ENCODE data around the gene CORO2B. TPM values are rescaled to one million over a fixed set of nuclear protein-coding genes. Genes with fewer than 3 reads are reported as not detected.

The CORO2B gene
- total and polyA plus RNA-seq, 2 experiments from 2014 or later = 1.6 to 4.6 TPM

- TF ChIP-seq CTCF (conservative IDR thresholded peaks at IDR 0.05; ENCODE audit: low read depth in 2 of 2) (no peak), EZH2phosphoT487 (IDR thresholded peaks at IDR 0.05; ENCODE audit: unreplicated experiment) (no peak), EZH2 (IDR thresholded peaks at IDR 0.05; ENCODE audit: low read depth, unreplicated experiment) (no peak), ZNF114 (CRISPR knock-in tag; IDR thresholded peaks at IDR 0.05) (no peak), JUNB (IDR thresholded peaks at IDR 0.05; ENCODE audit: unreplicated experiment) (no peak), CREB1 (CRISPR knock-in tag; IDR thresholded peaks at IDR 0.05; ENCODE audit: low read depth) (no peak), REST (IDR thresholded peaks at IDR 0.05; ENCODE audit: unreplicated experiment) (no peak), STAT1 (IDR thresholded peaks at IDR 0.05; ENCODE audit: unreplicated experiment) (no peak), POLR2AphosphoS5 (IDR thresholded peaks at IDR 0.05; ENCODE audit: low read depth) (no peak), ETS1 (IDR thresholded peaks at IDR 0.05) (no peak), ZNF331 (CRISPR knock-in tag; IDR thresholded peaks at IDR 0.05; ENCODE audit: low read depth) (no peak), ZNF462 (CRISPR knock-in tag; IDR thresholded peaks at IDR 0.05) (no peak), NANOG (IDR thresholded peaks at IDR 0.05; ENCODE audit: borderline replicate concordance) (no peak)
- no peaks in the 10 kb centered on the region for H3K9me3 Mint-ChIP-seq
- no peak overlapping the region for H3K27ac Mint-ChIP-seq
- Histone ChIP-seq H3K4me2 (no peak overlapping the region), H2AFZ (no peak overlapping the region), H3K27ac (ENCODE audit: low read depth) (no peak overlapping the region), H3K27me3 (ENCODE audit: insufficient read depth) (no peaks in the 10 kb centered on the region), H4K20me1 (replicated peaks; ENCODE audit: insufficient read depth) (no peaks in the 10 kb centered on the region), H3K36me3 (ENCODE audit: insufficient read depth) (no peaks in the 10 kb centered on the region), H3F3A (replicated peaks; ENCODE audit: low read depth) (no peaks in the 10 kb centered on the region), H3K9me2 (ENCODE audit: insufficient read depth) (no peaks in the 10 kb centered on the region), H3K79me2 (replicated peaks; ENCODE audit: insufficient read depth) (no peaks in the 10 kb centered on the region), H3K4me1 (ENCODE audit: insufficient read depth) (no peaks in the 10 kb centered on the region; the same call in 1 of the 2 replicates), H3K4me3 (no peak overlapping the region)
- peaks cover 6% of the 10 kb centered on the region for H3K27me3 Mint-ChIP-seq (ENCODE audit: insufficient read depth, low read depth, poor library complexity)
- DNase-seq (ENCODE audit: low spot score) (no peak), ATAC-seq (no peak)
- H3K4me1 Mint-ChIP-seq = peaks cover 6% of the 10 kb centered on the region; the same call in 2 of the 3 replicates
- no peak overlapping the region for H3K4me3 Mint-ChIP-seq
- no peaks in the 10 kb centered on the region for H3K36me3 Mint-ChIP-seq (ENCODE audit: low read depth)
Measured at GRCh38 chr15:68678746-68679145, 100.0 kb downstream of the CORO2B start.

Measured in GM23338 (cell line).